Prostate gland (tissue), 2 donors: Measurements from ENCODE around the gene GIT2. TPM values are rescaled to one million over a fixed set of nuclear protein-coding genes. Genes with fewer than 3 reads are reported as not detected.

ENCODE experiments used
- DNase-seq: peaks from one replicate; pipeline ENCODE4 v3.0.0-alpha.2; 2019; ENCODE audit warnings: low spot score
- H3K27ac ChIP-seq, 2 donors: fragments of 200-600 bp; sonication (generic); 2 replicates each; pipeline ENCODE4 v1.5.1; 2017 to 2019
- H3K27me3 ChIP-seq: fragments of 200-600 bp; sonication (generic); replicated peaks from 2 replicates; pipeline ENCODE4 v1.5.1; 2019; ENCODE audit not compliant: insufficient read depth
- H3K36me3 ChIP-seq, 2 donors: fragments of 200-600 bp; sonication (generic); 1 replicate in 1 of 2; 2 replicates in 1 of 2; pipeline versions ENCODE4 v1.5.1 to v1.8.1; 2017 to 2019
- H3K4me1 ChIP-seq: fragments of 200-600 bp; sonication (generic); replicated peaks from 2 replicates; pipeline ENCODE4 v1.5.1; 2019
- H3K4me3 ChIP-seq, 2 donors: fragments of 200-600 bp; sonication (generic); 2 replicates each; pipeline ENCODE4 v1.5.1; 2017 to 2019
- H3K9me3 ChIP-seq: fragments of 200-600 bp; sonication (generic); 2 replicates; pipeline ENCODE4 v1.5.1; 2017
- POLR2A ChIP-seq: fragments of 450-650 bp; IDR thresholded peaks from one replicate; pipeline ENCODE4 v1.6.1; 2016; ENCODE audit warnings: antibody characterized with exemption, mild to moderate bottlenecking
- POLR2AphosphoS5 ChIP-seq: sonication (generic); formaldehyde crosslinking; IDR thresholded peaks from one replicate; pipeline ENCODE4 v1.6.1; 2017; ENCODE audit warnings: antibody characterized with exemption
- WGBS: methylation state at CpG from one replicate; pipeline ENCODE4 v1.1.5; 2018; 5-methylcytosine and 5-hydroxymethylcytosine counted together
- intact Hi-C: fragments of 100-400 bp; cut with DNase I; formaldehyde crosslinking; loops from one replicate; pipeline ENCODE4 v1.14.2; 2022
- total RNA-seq, 2 donors: library from RNA; depleted of rRNA; stranded (reverse); fragments of >200 nt; gene quantifications; one replicate each; pipeline ENCODE4 v1.1.0, GENCODE V29; 2016
- TF ChIP-seq, protein P1 (sequence below), 4 experiments: fragments of 200-600 bp in 2 of 4; fragments of 450-650 bp in 2 of 4; sonication (generic) in 2 of 4; IDR thresholded peaks; 1 replicate in 3 of 4; 2 replicates in 1 of 4; pipeline ENCODE4 v1.5.1; 2016 to 2019; ENCODE audit warnings: antibody characterized with exemption in 4 of 4, mild to moderate bottlenecking in 2 of 4, moderate library complexity in 2 of 4

The GIT2 gene
- total RNA-seq, 2 donors from 2014 or later: 20.9 to 43.3 TPM

DNA sequence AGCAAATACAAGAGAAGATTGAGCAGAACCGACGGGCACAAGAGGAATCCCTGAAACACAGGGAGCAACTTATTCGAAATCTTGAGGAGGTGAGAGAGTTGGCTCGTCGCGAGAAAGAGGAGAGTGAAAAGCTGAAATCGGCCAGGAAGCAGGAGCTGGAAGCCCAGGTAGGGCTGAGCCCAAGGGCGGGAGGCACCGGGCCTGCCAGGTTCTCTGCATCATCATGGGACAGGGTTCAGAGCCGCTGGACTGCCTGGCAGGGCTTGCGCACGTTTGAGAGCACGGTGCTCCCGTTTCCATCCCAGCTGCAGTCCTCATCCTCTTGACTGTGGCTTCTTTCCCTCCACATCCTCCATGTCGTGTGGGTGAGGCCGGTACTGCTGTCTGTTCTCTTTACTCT, 81.7 kb downstream of the GIT2 start:
- no peaks in the 10 kb centered on the region for H3K9me3 ChIP-seq
- peaks cover 0 to 7% of the 10 kb centered on the region in 2 donors for H3K36me3 ChIP-seq
- no peak for DNase-seq
- H3K4me3 ChIP-seq: no peak overlapping the region
- H3K27me3 ChIP-seq: no peaks in the 10 kb centered on the region
- WGBS: 90% methylated on average over 16 of the region's 16 CpGs
- H3K27ac ChIP-seq: no peak overlapping the region
- H3K4me1 ChIP-seq: no peaks in the 10 kb centered on the region
- TF ChIP-seq POLR2A (no peak), POLR2AphosphoS5 (no peak)
- TF ChIP-seq, protein P1, sequence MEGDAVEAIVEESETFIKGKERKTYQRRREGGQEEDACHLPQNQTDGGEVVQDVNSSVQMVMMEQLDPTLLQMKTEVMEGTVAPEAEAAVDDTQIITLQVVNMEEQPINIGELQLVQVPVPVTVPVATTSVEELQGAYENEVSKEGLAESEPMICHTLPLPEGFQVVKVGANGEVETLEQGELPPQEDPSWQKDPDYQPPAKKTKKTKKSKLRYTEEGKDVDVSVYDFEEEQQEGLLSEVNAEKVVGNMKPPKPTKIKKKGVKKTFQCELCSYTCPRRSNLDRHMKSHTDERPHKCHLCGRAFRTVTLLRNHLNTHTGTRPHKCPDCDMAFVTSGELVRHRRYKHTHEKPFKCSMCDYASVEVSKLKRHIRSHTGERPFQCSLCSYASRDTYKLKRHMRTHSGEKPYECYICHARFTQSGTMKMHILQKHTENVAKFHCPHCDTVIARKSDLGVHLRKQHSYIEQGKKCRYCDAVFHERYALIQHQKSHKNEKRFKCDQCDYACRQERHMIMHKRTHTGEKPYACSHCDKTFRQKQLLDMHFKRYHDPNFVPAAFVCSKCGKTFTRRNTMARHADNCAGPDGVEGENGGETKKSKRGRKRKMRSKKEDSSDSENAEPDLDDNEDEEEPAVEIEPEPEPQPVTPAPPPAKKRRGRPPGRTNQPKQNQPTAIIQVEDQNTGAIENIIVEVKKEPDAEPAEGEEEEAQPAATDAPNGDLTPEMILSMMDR (IDR thresholded peaks at IDR 0.05): no peak
- intact Hi-C loops: no loop called here

DNA sequence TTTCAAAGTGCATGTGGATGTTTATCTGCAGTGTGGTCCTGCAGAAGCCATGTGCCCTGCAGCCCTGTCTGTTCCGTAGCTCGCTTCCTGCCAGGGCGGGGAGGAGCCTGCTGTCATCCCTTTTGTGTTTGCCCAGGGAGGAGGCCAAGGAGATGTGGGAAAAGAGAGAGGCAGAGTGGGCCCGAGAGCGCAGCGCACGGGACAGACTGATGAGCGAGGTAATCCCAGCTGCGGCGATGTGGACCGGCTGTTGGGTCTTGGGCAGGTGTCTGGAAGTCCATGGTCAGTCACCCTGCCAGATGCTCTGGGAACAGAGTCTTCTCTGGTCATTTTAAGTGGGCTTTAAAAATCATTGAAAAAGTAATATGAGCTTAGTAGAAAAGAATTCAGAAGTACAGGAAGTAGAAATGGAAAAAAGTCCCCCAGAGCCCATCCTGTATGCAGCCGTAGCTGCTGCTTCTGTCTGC, 83.3 kb downstream of the GIT2 start:
- H3K36me3 ChIP-seq: peaks cover 0 to 9% of the 10 kb centered on the region in 2 donors
- no peaks in the 10 kb centered on the region for H3K9me3 ChIP-seq
- H3K27me3 ChIP-seq: no peaks in the 10 kb centered on the region
- H3K4me1 ChIP-seq: no peaks in the 10 kb centered on the region
- DNase-seq: no peak
- WGBS: 80% methylated on average over 12 of the region's 12 CpGs
- no peak overlapping the region for H3K27ac ChIP-seq
- TF ChIP-seq POLR2A (no peak), POLR2AphosphoS5 (no peak)
- TF ChIP-seq, protein P1 (IDR thresholded peaks at IDR 0.05): no peak
- intact Hi-C loops: no loop called here
- no peak overlapping the region for H3K4me3 ChIP-seq

DNA sequence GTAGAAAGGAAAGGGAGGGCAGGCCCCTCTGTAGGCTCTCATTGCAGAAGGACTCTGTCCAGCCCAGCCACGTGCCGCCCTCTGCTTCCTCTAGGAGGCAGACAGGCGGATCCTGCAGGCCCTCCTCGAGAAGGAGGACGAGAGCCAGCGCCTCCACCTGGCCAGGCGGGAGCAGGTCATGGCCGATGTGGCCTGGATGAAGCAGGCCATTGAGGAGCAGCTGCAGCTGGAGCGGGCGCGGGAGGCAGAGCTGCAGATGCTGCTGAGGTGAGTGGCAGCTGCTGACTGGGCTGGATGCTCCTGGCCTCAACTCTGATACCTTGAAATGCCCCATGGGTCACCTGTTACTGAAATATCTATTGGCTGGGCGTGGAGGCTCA, 85.2 kb downstream of the GIT2 start:
- DNase-seq: no peak

DNA sequence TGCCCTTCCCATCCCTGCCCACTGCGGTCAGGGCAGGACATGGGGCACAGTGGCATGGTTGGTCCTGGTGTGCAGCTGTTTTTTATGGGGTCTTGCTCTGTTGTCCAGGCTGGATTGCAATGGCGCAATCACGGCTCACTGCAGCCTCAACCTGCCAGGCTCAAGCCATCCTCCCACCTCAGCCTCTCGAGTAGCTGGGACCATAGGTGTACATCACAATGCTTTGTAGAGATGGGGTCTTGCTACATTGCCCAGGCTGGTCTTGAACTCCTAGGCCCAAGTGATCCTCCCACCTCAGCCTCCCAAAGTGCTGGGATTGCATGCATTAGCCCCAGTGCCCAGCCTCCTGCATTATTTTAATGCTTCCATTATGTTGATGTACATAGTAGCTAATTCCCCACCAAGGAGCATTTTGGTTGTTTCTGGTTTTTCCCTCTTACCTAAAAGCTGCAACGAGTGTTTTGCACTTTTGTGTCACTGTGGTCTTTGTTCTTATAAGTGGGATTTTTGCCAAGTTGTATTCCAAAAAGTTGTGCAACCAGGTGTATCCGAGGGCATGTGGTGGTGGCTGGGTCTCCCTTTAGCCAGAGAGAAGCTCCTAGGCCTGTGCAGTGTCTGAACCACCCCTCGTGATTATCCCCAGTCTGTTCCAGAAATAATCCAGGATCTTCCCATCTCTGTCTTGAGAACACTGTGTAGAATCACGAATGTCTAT, 85.8 kb downstream of the GIT2 start:
- no peak for DNase-seq
- Histone ChIP-seq H3K27ac (no peak overlapping the region), H3K27me3 (no peaks in the 10 kb centered on the region), H3K9me3 (no peaks in the 10 kb centered on the region), H3K4me3 (no peak overlapping the region), H3K36me3 (peaks cover 0 to 7% of the 10 kb centered on the region in 2 donors), H3K4me1 (no peaks in the 10 kb centered on the region)
- WGBS: 74% methylated on average over 8 of the region's 8 CpGs
- intact Hi-C loops: no loop called here
- TF ChIP-seq, protein P1 (IDR thresholded peaks at IDR 0.05): no peak
- TF ChIP-seq POLR2AphosphoS5: no peak
- TF ChIP-seq POLR2A: no peak

More for the DNA sequence above, 85.2 kb downstream of the GIT2 start:
- no peak overlapping the region for H3K27ac ChIP-seq
- H3K27me3 ChIP-seq: no peaks in the 10 kb centered on the region
- TF ChIP-seq POLR2A (no peak), POLR2AphosphoS5 (no peak)
- TF ChIP-seq, protein P1 (IDR thresholded peaks at IDR 0.05): no peak
- WGBS: 68% methylated on average over 12 of the region's 12 CpGs
- H3K36me3 ChIP-seq: peaks cover 0 to 8% of the 10 kb centered on the region in 2 donors
- intact Hi-C loops: no loop called here
- H3K9me3 ChIP-seq: no peaks in the 10 kb centered on the region
- H3K4me3 ChIP-seq: no peak overlapping the region
- H3K4me1 ChIP-seq: no peaks in the 10 kb centered on the region

DNA sequence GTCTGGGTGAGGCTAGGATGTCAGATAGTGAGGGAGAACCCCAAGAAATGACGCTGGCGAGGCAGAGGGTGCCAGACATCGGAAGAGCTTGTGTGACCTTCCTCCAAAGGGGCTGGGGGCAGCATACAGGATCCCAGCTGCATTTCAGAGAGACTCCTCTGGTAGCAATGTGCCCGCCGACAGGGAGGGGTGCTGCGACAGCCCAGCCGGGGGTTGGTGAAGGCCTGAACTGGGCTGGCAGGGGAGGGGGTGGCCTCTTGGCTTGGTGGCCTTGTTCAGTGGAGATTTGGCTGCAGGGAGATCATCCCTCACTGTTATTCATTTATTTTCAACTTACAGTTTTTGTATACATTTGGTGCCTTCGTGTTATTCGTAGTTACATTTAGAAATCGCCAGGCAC, 90.9 kb downstream of the GIT2 start:
- H3K9me3 ChIP-seq: no peaks in the 10 kb centered on the region
- TF ChIP-seq, protein P1 (IDR thresholded peaks at IDR 0.05): no peak
- TF ChIP-seq POLR2A (no peak), POLR2AphosphoS5 (no peak)
- intact Hi-C loops: no loop called here
- no peak overlapping the region for H3K27ac ChIP-seq
- no peaks in the 10 kb centered on the region for H3K4me1 ChIP-seq
- no peak for DNase-seq
- WGBS: 94% methylated on average over 10 of the region's 10 CpGs
- no peak overlapping the region for H3K4me3 ChIP-seq
- no peaks in the 10 kb centered on the region for H3K27me3 ChIP-seq
- H3K36me3 ChIP-seq: peaks cover 9 to 27% of the 10 kb centered on the region in 2 donors
